A673 (cell line): ENCODE data around the gene MYRIP. TPM values are rescaled to one million over a fixed set of nuclear protein-coding genes. Genes with fewer than 3 reads are reported as not detected.

Experiments used
- BruUV-seq: library from RNA; stranded (reverse); fragments of 400-500 nt; replicated peaks from 2 replicates; lab custom pipeline; 2021; lab: Mats Ljungman, UMichigan
- CTCF ChIA-PET: fragments of 300-600 bp; sonication (Branson Sonifier 250); formaldehyde crosslinking; loops from one replicate; lab custom pipeline; 2022; ENCODE audit warnings: antibody characterized with exemption; lab: Charles Lee
- POLR2A ChIA-PET: fragments of 300-600 bp; sonication (Branson Sonifier 250); formaldehyde crosslinking; loops from one replicate; lab custom pipeline; 2022; ENCODE audit warnings: antibody characterized with exemption; ENCODE audit not compliant: low non-redundant PET; lab: Charles Lee
- DNase-seq: peaks from one replicate; pipeline ENCODE4 v3.0.0-alpha.2; 2015; ENCODE audit warnings: low spot score
- H3K27ac ChIP-seq: fragments of 200-600 bp; sonication (generic); 2 replicates; pipeline ENCODE4 v1.5.1; 2016; ENCODE audit warnings: mixed run types, low read depth, mild to moderate bottlenecking, mixed read lengths, antibody characterized with exemption, low read length; ENCODE audit not compliant: poor library complexity, severe bottlenecking
- H3K27me3 ChIP-seq: fragments of 200-600 bp; sonication (generic); replicated peaks from 2 replicates; pipeline ENCODE4 v1.6.1; 2017; ENCODE audit warnings: mixed run types, low read depth, mild to moderate bottlenecking, mixed read lengths, antibody characterized with exemption, low read length; ENCODE audit not compliant: insufficient read depth, poor library complexity
- H3K36me3 ChIP-seq: fragments of 200-600 bp; sonication (generic); 2 replicates; pipeline ENCODE4 v1.6.1; 2016; ENCODE audit warnings: mixed run types, mild to moderate bottlenecking, mixed read lengths, antibody characterized with exemption, low read length; ENCODE audit not compliant: insufficient read depth, poor library complexity, severe bottlenecking
- H3K4me1 ChIP-seq: fragments of 200-600 bp; sonication (generic); 2 replicates; pipeline ENCODE4 v1.6.1; 2017; ENCODE audit warnings: mixed run types, mild to moderate bottlenecking, mixed read lengths, antibody characterized with exemption, low read length; ENCODE audit not compliant: insufficient read depth, poor library complexity, severe bottlenecking
- H3K4me3 ChIP-seq: fragments of 200-600 bp; sonication (generic); 2 replicates; pipeline ENCODE4 v1.5.1; 2016; ENCODE audit warnings: low read depth, mixed run types, mild to moderate bottlenecking, mixed read lengths, low read length; ENCODE audit not compliant: poor library complexity, severe bottlenecking
- H3K9me3 ChIP-seq: fragments of 200-600 bp; sonication (generic); 2 replicates; pipeline ENCODE4 v1.6.1; 2016; ENCODE audit warnings: mixed run types, low read depth, mild to moderate bottlenecking, mixed read lengths, antibody characterized with exemption, low read length; ENCODE audit not compliant: poor library complexity, severe bottlenecking
- CTCF ChIP-seq: fragments of 300-800, 200-600 bp; sonication (generic); conservative IDR thresholded peaks from 2 replicates; pipeline ENCODE4 v1.5.1; 2017; ENCODE audit warnings: low read depth, mild to moderate bottlenecking, antibody characterized with exemption, low read length, moderate library complexity, mixed read lengths
- EZH2 ChIP-seq: fragments of 200-600 bp; sonication (generic); IDR thresholded peaks from 2 replicates; pipeline ENCODE4 v1.6.1; 2017; ENCODE audit warnings: borderline replicate concordance, low read depth, mild to moderate bottlenecking, mixed read lengths, antibody characterized with exemption, low read length; ENCODE audit not compliant: poor library complexity, severe bottlenecking
- intact Hi-C: fragments of 100-400 bp; cut with micrococcal nuclease; formaldehyde crosslinking; loops from one replicate; pipeline ENCODE4 v1.10.0; 2022; ENCODE audit not compliant: unreplicated experiment
- total RNA-seq: library from RNA; stranded (reverse); gene quantifications from 2 replicates; pipeline ENCODE4 v1.2.3, GENCODE V29; 2021

MYRIP gene
- total RNA-seq, 1 experiment from 2014 or later: not detected

- DNase-seq: no peak
- BruUV-seq: no TSS peak
- ChIA-PET CTCF (no interaction called here), POLR2A (no interaction called here)
- no peaks in the 10 kb centered on the region for H3K4me1 ChIP-seq
- TF ChIP-seq CTCF (no peak), EZH2 (no peak)
- H3K9me3 ChIP-seq: no peaks in the 10 kb centered on the region
- intact Hi-C loops: loop anchor here (1.0 kb wide), 1 partner anchor 125 kb away; no protein-coding TSS in a partner anchor
- H3K27ac ChIP-seq: no peak overlapping the region
- H3K4me3 ChIP-seq: no peak overlapping the region
- no peaks in the 10 kb centered on the region for H3K27me3 ChIP-seq
- H3K36me3 ChIP-seq: no peaks in the 10 kb centered on the region
Measured at GRCh38 chr3:40192628-40193027, 383.2 kb downstream of the MYRIP start.

GRCh38 chr3:40196966-40197365, 387.6 kb downstream of the MYRIP start:
- H3K36me3 ChIP-seq: no peaks in the 10 kb centered on the region
- no peaks in the 10 kb centered on the region for H3K9me3 ChIP-seq
- H3K4me1 ChIP-seq: no peaks in the 10 kb centered on the region
- H3K27ac ChIP-seq: no peak overlapping the region
- H3K27me3 ChIP-seq: no peaks in the 10 kb centered on the region
- no peak for DNase-seq
- no peak overlapping the region for H3K4me3 ChIP-seq
- ChIA-PET POLR2A (no interaction called here), CTCF (no interaction called here)
- intact Hi-C loops: no loop called here
- no TSS peak for BruUV-seq
- TF ChIP-seq EZH2: no peak
- TF ChIP-seq CTCF: no peak

GRCh38 chr3:40200692-40201316, 391.4 kb downstream of the MYRIP start:
- Histone ChIP-seq H3K27ac (no peak overlapping the region), H3K9me3 (no peaks in the 10 kb centered on the region), H3K4me3 (no peak overlapping the region), H3K36me3 (no peaks in the 10 kb centered on the region), H3K4me1 (no peaks in the 10 kb centered on the region), H3K27me3 (no peaks in the 10 kb centered on the region)
- ChIA-PET CTCF (no interaction called here), POLR2A (no interaction called here)
- no peak for DNase-seq
- TF ChIP-seq CTCF (no peak), EZH2 (no peak)
- BruUV-seq: no TSS peak
- intact Hi-C loops: no loop called here
